GDM1 (cell line): ENCODE measurements around the gene VAMP8.
A peak's percentile ranks its signal among the peaks of the same experiment; 100 is the strongest.
"Not testable (repeated sequence)": the region's sequence is repeated elsewhere in the genome, so short reads cannot be mapped to it uniquely, and the experiment has no call there.

ENCODE experiments used
- DNase-seq: peaks from one replicate; lab custom pipeline; 2025; lab: John Stamatoyannopoulos, UW

The VAMP8 gene

DNA sequence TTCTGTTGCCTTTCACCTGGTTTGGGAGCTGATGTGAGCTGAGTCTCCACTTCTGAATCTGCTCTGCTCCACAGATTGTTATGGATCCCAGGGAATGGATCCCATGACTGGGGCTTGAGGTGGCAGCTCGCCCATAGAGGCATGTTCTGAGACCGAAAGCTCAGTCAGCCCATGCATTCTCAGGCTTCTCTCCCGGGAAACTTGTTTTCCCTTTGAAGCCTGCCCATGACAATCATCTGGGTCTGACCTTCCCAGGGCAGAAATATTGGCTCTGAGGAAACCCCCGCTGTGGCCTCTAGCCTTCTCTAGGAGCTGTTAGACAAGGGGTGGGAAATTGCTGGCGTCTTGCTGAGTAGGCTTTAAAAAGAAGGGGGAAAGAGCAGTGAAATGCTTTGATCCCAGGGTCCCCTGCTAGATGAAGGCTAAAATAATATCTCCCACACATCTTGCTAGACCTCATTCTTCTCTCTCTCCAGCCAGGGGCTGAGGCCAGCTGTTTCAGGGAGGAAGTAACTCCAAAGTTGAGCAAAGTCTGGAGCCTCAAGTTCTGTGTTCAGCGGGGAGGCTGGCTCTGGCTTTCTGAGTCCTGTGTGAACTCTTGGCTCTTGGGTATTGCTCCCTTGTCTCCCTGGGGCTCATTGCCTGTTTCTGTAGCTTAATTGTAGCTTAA is 2.0 kb downstream of the VAMP8 start:
- DNase-seq: no peak

DNA sequence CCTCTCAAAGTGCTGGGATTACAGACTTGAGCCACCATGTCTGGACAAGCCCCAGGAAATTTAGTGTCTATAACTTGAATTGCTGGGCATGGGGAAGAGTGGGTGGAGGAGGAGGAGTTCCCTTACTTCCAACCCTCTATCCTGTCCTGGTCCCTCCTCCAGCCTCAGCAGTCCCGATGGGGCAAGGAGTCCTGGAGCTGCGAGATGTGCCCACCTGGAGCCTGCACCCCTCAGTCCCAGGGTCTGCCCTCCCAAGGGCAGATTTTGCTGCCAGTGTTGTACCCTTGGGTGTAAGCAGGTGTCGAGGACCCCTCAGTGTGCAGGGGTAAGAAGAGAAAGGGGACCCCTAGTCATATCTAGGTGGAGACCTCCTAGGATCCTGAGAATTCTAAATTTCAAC is 2.8 kb downstream of the VAMP8 start:
- DNase-seq: no peak

GRCh38 chr2:85582492-85582891 is 5.1 kb downstream of the VAMP8 start:
- no peak for DNase-seq

- DNase-seq: no peak
Measured at GRCh38 chr2:85583667-85584353, 6.4 kb downstream of the VAMP8 start.

DNA sequence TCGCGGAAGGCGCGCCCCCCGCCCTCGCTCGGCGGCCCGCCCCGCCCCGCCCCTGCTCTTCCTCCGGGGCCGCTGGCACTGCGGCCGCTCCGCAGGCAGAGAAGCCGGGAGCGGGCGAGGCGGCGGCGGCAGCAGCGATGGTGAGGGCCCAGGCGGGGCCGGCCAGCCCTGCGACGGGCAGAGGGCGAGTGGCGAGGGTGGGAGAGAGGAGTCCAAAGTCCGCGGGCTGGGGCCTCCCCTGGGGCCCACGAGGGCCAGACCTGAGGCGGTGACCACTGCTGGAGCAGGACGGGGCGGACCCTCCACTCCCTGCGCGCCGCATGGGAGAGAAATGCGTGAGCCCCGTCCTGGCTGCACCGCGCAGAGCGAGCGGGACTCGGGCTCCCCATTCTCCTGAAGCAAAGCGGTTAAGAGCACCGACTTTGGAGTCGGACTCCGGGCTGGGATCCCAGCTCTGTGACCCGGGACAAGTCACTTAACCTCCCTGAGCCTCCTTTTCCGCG is 7.0 kb downstream of the VAMP8 start, which contains the start of gene VAMP5:
Gene VAMP5, plus strand, starts transcription at position 78 of the 503 bp plus-strand sequence. Its CDS starts 60 bp downstream, at position 138.
- no peak for DNase-seq

GRCh38 chr2:85584857-85585780 is 7.7 kb downstream of the VAMP8 start:
- DNase-seq: no peak

GRCh38 chr2:85585781-85586105 is 8.4 kb downstream of the VAMP8 start:
- no peak for DNase-seq

- DNase-seq: no peak
Measured at GRCh38 chr2:85588236-85588635, 10.8 kb downstream of the VAMP8 start.

DNA sequence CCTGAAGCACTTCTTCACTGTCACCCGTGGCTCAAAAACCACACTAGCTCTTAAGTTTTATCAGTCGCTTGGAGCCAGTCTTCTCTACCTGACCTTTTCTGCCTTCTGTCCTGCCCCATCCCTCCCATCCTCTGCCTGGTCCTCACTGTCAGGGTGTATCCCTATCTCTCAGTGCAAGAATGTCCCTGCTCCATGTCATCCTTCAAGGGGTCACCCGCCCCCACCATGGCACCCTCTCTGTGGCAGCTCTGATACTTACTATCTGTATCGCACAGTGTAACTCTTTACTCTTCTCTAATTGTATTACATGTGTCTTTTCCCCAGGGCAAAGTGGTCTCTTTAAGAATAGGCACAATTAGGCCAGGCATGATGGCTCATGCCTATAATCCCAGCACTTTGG is 11.3 kb downstream of the VAMP8 start:
- no peak for DNase-seq

DNA sequence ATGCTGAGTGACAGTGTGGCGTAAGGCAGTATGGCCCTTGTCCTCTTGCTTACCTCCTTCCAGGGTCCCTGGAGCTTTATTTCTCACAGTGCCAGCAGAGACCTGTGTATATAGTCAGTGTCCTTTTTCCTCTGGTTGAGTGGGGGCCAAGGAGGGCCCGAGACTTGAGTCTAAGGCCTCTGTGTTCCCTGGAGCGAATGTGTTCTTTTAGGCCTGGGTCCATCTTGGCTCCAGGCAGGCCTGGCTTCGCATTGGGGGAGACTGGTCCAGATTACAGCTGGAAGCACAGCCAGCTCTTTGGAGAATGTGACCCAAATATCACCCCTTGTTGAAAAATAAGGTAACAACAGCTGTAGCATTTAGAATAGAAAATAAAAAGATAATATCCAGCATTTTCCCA is 11.8 kb downstream of the VAMP8 start:
- no peak for DNase-seq

- peak; percentile 56 for DNase-seq
Measured at GRCh38 chr2:85589982-85590791, 12.8 kb downstream of the VAMP8 start.

GRCh38 chr2:85590950-85591349 is 13.6 kb downstream of the VAMP8 start:
- DNase-seq: no peak

DNA sequence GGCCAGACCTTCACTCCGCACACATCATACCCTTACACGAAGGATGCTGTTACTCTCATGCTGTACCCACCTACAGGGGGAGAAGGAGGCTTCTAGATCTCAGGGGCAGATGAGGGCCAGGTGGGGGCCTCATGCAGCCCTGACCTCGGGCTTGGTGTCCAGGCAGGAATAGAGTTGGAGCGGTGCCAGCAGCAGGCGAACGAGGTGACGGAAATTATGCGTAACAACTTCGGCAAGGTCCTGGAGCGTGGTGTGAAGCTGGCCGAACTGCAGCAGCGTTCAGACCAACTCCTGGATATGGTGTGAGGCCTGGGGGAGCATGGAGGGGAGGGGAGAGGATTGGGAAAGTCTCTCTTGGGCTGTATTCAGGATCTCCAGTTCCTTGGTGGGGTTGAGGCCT is 14.2 kb downstream of the VAMP8 start:
- no peak for DNase-seq

GRCh38 chr2:85592299-85592698 is 14.9 kb downstream of the VAMP8 start:
- not testable (repeated sequence) for DNase-seq

DNA sequence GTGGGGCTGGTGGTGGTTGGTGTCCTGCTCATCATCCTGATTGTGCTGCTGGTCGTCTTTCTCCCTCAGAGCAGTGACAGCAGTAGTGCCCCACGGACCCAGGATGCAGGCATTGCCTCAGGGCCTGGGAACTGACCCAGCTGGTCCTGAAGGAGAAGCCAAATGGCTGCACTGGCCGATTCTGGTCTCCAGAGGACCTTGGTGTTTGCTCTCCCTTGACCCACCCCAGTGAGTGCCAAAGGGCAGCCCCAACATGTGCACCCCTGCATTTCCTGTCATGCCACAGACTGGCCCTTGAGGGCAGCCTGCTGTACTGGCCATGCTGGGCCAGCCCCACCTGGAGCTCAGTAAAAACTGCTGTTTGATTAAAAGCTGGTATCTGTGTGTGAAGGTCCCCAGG is 15.6 kb downstream of the VAMP8 start:
- no peak for DNase-seq

DNA sequence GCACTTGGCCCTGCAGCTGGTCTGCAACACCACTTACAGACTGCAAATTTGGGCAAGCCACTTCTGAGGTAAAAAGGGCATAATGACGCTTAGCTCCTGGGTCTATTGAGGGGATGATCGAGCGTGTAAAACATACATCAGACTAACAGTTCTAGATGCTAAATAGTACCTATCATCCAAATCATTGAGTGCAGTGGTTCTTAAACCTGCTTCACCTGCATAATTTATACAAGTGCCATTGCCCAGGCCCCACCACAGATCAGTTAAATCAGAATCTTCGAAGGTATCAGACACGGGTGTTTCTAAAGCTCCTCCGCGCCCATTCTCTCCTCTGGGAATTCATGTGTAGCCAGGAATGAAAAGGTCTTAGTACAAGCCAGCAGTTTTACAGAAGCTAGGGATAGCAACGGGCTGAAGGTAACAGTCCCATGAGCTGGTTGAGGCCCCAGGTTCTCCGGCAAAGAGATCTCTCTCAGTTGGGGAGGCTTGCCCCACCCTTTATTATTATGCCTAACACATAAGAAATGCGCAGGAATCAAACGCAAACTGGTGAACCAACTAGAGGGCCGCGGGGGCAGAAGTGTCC is 17.4 kb downstream of the VAMP8 start:
- no peak for DNase-seq

DNA sequence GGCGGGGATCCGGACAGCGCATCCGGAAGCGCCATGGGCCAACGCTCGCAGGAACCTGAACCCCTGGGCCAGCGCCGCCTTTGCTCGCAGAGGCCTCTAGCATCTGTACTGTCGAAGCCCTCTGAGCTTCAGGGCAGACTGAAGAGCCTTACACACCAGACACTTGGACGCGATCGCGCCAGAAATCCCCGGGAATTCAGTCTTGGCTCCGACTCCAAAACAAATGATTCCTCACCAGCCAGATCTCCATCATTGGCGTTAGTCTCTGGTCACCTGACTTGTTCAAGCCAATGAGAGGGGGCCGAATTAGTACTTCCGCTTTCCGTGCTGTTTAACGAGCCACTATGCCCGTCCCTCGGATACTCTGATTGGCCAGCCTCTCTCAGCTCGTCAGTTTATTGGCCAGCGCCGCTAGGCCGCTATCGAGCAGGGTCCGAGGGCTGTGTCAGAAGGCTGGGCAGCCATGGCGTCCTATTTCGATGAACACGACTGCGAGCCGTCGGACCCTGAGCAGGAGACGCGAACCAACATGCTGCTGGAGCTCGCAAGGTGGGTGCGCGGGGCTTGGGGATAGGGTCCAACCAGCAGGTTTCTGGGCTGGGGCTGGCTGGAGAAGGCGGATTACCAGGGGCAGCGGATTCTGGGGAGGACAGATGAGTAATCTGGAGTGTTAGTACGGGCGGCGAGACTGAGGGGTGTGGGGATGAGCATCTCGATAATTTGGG is 18.1 kb downstream of the VAMP8 start, which contains the start of gene RNF181:
Gene RNF181, plus strand, starts transcription at position 445 of the 725 bp plus-strand sequence. Its CDS starts 19 bp downstream, at position 464.
- peak; percentile 97 for DNase-seq

DNA sequence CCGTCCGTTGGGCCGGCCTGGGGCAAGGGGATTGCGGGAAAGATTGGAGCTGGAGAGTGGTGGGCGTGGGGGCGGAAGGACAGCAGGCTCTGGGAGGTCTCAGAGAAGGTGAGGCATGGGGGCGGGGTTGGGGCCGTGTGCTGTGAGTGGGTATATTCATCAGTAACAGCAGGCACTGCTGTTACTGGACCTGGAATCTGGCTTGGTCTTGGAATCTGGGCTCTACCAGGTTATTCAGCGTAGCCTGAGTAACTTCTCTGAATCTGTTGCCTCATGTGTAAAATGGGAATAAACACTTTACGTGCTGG is 18.6 kb downstream of the VAMP8 start:
- DNase-seq: no peak

DNA sequence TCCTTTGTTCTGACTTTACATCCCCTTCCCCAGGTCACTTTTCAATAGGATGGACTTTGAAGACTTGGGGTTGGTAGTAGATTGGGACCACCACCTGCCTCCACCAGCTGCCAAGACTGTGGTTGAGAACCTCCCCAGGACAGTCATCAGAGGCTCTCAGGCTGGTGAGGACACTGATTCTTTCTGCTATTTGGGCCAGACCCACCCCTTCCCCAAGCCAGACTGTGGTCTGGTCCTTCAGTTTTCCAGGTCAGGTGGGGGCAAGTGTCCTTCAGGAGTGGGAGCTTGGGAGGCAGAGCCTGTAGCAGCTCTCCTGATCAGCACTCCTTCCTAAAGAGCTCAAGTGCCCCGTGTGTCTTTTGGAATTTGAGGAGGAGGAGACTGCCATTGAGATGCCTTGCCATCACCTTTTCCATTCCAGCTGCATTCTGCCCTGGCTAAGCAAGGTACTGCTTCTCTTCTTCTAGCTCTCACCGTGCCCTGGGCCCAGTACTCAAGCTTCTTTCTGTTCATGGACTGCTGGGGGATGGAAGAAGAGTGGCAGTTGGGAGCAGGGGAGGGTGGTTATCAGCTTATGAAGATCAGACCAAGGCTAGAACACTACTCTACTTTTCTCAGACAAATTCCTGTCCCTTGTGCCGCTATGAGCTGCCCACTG is 19.2 kb downstream of the VAMP8 start:
- no peak for DNase-seq

GRCh38 chr2:85597241-85597640 is 19.9 kb downstream of the VAMP8 start:
- no peak for DNase-seq
